OCI-LY1 (cell line): ENCODE results near the gene CACNB3.
"Not testable (repeated sequence)": the region's sequence is repeated elsewhere in the genome, so short reads cannot be mapped to it uniquely, and the experiment has no call there.

Experiments
- H2AFZ ChIP-seq: fragments of 200-600 bp; sonication (generic), shearing (Covaris generic); 2 replicates; pipeline ENCODE4 v1.6.0; 2014; ENCODE audit warnings: antibody characterized with exemption, mild to moderate bottlenecking, low read length
- H3F3A ChIP-seq: fragments of 200-600 bp; sonication (generic), shearing (Covaris generic); 2 replicates; pipeline ENCODE4 v1.6.0; 2014; ENCODE audit warnings: mild to moderate bottlenecking, antibody characterized with exemption, low read length, moderate library complexity; ENCODE audit not compliant: insufficient read depth
- H3K27ac ChIP-seq: fragments of 200-600 bp; sonication (generic); 2 replicates; pipeline ENCODE4 v1.5.1; 2014; ENCODE audit warnings: low read length, mixed run types, mild to moderate bottlenecking, low read depth; ENCODE audit not compliant: poor library complexity, severe bottlenecking
- H3K27me3 ChIP-seq: fragments of 200-600 bp; sonication (generic); 2 replicates; pipeline ENCODE4 v1.6.0; 2014; ENCODE audit warnings: antibody characterized with exemption, mild to moderate bottlenecking, low read length, moderate library complexity; ENCODE audit not compliant: insufficient read depth
- H3K36me3 ChIP-seq: fragments of 200-600 bp; sonication (generic); 2 replicates; pipeline ENCODE4 v1.6.1; 2014; ENCODE audit warnings: mild to moderate bottlenecking, antibody characterized with exemption, low read length, moderate library complexity, mixed read lengths; ENCODE audit not compliant: insufficient read depth
- H3K4me1 ChIP-seq: fragments of 200-600 bp; sonication (generic); 2 replicates; pipeline ENCODE4 v1.5.1; 2014; ENCODE audit warnings: mild to moderate bottlenecking, low read length, moderate library complexity; ENCODE audit not compliant: insufficient read depth, severe bottlenecking
- H3K4me2 ChIP-seq: fragments of 200-600 bp; sonication (generic), shearing (Covaris generic); 2 replicates; pipeline ENCODE4 v1.6.1; 2014; ENCODE audit warnings: low read length
- H3K4me3 ChIP-seq: fragments of 200-600 bp; sonication (generic); 2 replicates; pipeline ENCODE4 v1.5.1; 2014; ENCODE audit warnings: low read length, low read depth, mild to moderate bottlenecking, mixed read lengths; ENCODE audit not compliant: poor library complexity, severe bottlenecking
- H3K79me2 ChIP-seq: fragments of 200-600 bp; shearing (Covaris generic); 2 replicates; pipeline ENCODE4 v1.6.1; 2016; ENCODE audit warnings: mixed run types, low read length, mixed read lengths; ENCODE audit not compliant: insufficient read depth
- H3K9ac ChIP-seq: fragments of 200-600 bp; sonication (generic), shearing (Covaris generic); 2 replicates; pipeline ENCODE4 v1.6.1; 2014; ENCODE audit warnings: mild to moderate bottlenecking, low read length, mixed read lengths
- H3K9me2 ChIP-seq: fragments of 200-600 bp; sonication (generic), shearing (Covaris generic); 2 replicates; pipeline ENCODE4 v1.6.1; 2014; ENCODE audit warnings: low read depth, mild to moderate bottlenecking, low read length, mixed read lengths
- H3K9me3 ChIP-seq: fragments of 200-600 bp; shearing (Covaris generic); 2 replicates; pipeline ENCODE4 v1.6.1; 2014; ENCODE audit warnings: low read length, mixed read lengths
- H4K20me1 ChIP-seq: fragments of 200-600 bp; sonication (generic), shearing (Covaris generic); 2 replicates; pipeline ENCODE4 v1.6.0; 2016; ENCODE audit warnings: mild to moderate bottlenecking, low read length; ENCODE audit not compliant: insufficient read depth
- CTCF ChIP-seq: fragments of 200-600 bp; sonication (generic), shearing (Covaris generic); IDR thresholded peaks from 2 replicates; pipeline ENCODE4 v1.5.1; 2017; ENCODE audit warnings: mild to moderate bottlenecking, antibody characterized with exemption, low read length, moderate library complexity, mixed read lengths
- EZH2 ChIP-seq: fragments of 200-600 bp; sonication (generic), shearing (Covaris generic); IDR thresholded peaks from 2 replicates; pipeline ENCODE4 v1.8.0; 2017; ENCODE audit warnings: borderline replicate concordance, mixed run types, mild to moderate bottlenecking, antibody characterized with exemption, low read length, moderate library complexity, mixed read lengths

Gene CACNB3

GRCh38 chr12:48852734-48853688 lies 34.7 kb downstream of the CACNB3 start:
- TF ChIP-seq EZH2 (no peak), CTCF (peak; percentile 84)
- Histone ChIP-seq H4K20me1 (no peaks in the 10 kb centered on the region), H3K27me3 (no peaks in the 10 kb centered on the region), H3K4me2 (peak overlapping the region; percentile 88), H3K79me2 (peaks cover 27% of the 10 kb centered on the region), H3K9me3 (no peaks in the 10 kb centered on the region), H3F3A (no peaks in the 10 kb centered on the region), H3K27ac (peak overlapping the region; percentile 55), H3K9ac (peak overlapping the region; percentile 92), H3K9me2 (no peaks in the 10 kb centered on the region), H3K4me1 (peaks cover 30% of the 10 kb centered on the region), H2AFZ (peak overlapping the region; percentile 80), H3K36me3 (peaks cover 9% of the 10 kb centered on the region; the same call in 1 of the 2 replicates), H3K4me3 (peak overlapping the region; percentile 97)

- H3K27me3 ChIP-seq = no peaks in the 10 kb centered on the region
- H3K4me2 ChIP-seq = no peak overlapping the region
- H3K9me2 ChIP-seq = no peaks in the 10 kb centered on the region
- no peak overlapping the region for H3K27ac ChIP-seq
- H3F3A ChIP-seq = no peaks in the 10 kb centered on the region
- H3K79me2 ChIP-seq = peaks cover 23% of the 10 kb centered on the region
- H3K4me1 ChIP-seq = peaks cover 30% of the 10 kb centered on the region
- H3K9ac ChIP-seq = no peak overlapping the region
- peaks cover 9% of the 10 kb centered on the region; the same call in 1 of the 2 replicates for H3K36me3 ChIP-seq
- H3K9me3 ChIP-seq = no peaks in the 10 kb centered on the region
- no peak overlapping the region for H3K4me3 ChIP-seq
- H2AFZ ChIP-seq = no peak overlapping the region
- no peak for TF ChIP-seq EZH2
- TF ChIP-seq CTCF = no peak
- H4K20me1 ChIP-seq = no peaks in the 10 kb centered on the region
These were observed 36.2 kb downstream of the CACNB3 start for GRCh38 chr12:48854488-48854887.

GRCh38 chr12:48854932-48855331 lies 36.6 kb downstream of the CACNB3 start:
- not testable (repeated sequence) for H3K4me2 ChIP-seq, H4K20me1 ChIP-seq, H3K36me3 ChIP-seq, H3K27ac ChIP-seq, H3F3A ChIP-seq, H3K27me3 ChIP-seq, H3K9me3 ChIP-seq, H3K9ac ChIP-seq, H3K4me3 ChIP-seq, H3K9me2 ChIP-seq, H2AFZ ChIP-seq
- H3K79me2 ChIP-seq = peaks cover 19% of the 10 kb centered on the region
- H3K4me1 ChIP-seq = peaks cover 30% of the 10 kb centered on the region
